ENCODE measurements around the gene ADGRE2.

DNA sequence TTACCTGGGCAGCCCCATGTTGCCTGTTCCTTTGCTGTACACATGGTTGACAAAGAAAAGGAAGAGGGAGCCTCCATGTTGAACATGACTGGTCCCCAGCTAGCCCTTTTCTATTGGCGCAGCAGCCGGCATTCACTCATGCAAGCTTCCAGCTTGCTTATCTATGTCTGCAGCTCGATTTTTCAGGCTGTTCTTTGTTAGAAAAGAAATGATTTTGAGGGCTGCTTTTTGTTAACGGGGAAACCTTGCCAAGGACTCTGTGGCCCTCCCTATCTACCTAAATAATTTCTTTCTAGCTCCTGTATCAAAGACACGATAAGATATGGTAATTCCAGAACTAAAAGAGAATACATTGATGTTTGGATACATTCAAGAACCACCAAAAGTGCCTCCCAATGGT, 20.4 kb upstream of the ADGRE2 start:
- TF ChIP-seq SUZ12 (IDR thresholded peaks at IDR 0.05; ENCODE audit: extremely low read depth, insufficient read depth, insufficient read length) (no peak), YY1 (IDR thresholded peaks at IDR 0.05; ENCODE audit: insufficient read depth, insufficient read length) (no peak), ZNF274 (IDR thresholded peaks at IDR 0.05; ENCODE audit: low read depth, low read length) (no peak)
